HUDEP-2 (cell line): Measurements from ENCODE around the gene STRN4.

Experiments
- DNase-seq, 76 experiments: peaks; one replicate each; lab custom pipeline; 2025; ENCODE audit not compliant: unreplicated experiment in 76 of 76; lab: John Stamatoyannopoulos, UW

Gene STRN4

DNA sequence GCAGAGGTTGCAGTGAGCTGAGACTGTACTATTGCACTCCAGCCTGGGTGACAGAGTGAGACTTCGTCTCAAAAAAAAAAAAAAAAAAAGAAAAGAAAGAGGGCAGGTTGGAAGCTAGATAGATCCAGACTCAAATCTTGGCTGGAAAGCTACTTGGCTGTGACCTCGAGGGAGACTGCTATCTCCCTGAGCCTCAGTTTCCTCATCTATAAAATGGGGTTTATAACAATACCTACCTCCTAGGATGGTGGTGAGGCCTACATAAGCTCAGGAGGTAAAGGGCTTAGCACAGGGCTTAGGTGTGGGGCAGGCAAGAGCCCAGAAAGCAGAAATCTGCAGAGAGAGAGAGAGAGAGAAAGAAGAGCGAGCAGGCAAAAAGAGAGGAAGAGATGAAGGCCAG is 61.1 kb downstream of the STRN4 start:
- no peak for DNase-seq

GRCh38 chr19:46678110-46678732 is 68.0 kb downstream of the STRN4 start:
- DNase-seq, result peak in 64 of 76 experiments; percentile 5 to 76 (median 52)

- DNase-seq, result no peak
These were observed 71.7 kb downstream of the STRN4 start for GRCh38 chr19:46674416-46675178.

DNA sequence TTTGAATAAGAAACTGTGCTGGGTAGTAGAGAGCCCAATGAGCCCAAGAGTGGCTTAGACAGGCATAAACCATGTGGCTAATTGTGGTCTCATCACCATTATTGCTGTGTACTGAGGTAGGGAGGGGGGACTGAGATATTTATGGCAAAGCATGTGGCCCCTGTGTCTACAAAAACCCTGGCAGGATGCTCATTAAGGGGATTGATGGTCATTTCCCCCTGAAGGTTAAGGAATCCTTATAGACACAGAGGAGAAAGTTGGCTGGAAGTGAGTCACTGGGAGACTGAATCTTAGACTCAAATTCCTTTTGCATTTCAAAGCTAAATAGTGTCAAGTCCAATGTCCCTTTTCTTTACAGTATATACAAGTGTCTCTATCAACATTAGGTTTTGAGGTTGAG is 75.4 kb downstream of the STRN4 start:
- no peak for DNase-seq
